HL-60 (cell line): Measurements from ENCODE around the gene ATP10B.

Experiments used
- CTCF ChIP-seq: IDR thresholded peaks from one replicate; pipeline ENCODE4 v1.5.1; 2011; ENCODE audit warnings: low read length, control low read depth, inconsistent platforms; ENCODE audit not compliant: insufficient read depth
- GABPA ChIP-seq: IDR thresholded peaks from 2 replicates; pipeline ENCODE4 v1.6.1; 2012; ENCODE audit warnings: low read depth
- REST ChIP-seq: IDR thresholded peaks from 2 replicates; pipeline ENCODE4 v1.6.1; 2012; ENCODE audit warnings: low read depth; ENCODE audit not compliant: insufficient replicate concordance

GRCh38 chr5:160887780-160888179, 35.8 kb upstream of the ATP10B start:
- TF ChIP-seq CTCF = no peak
- TF ChIP-seq GABPA = no peak
- no peak for TF ChIP-seq REST
